ENCODE data around the gene HOXD11.
A peak's percentile ranks its signal among the peaks of the same experiment; 100 is the strongest.

Gene HOXD11

DNA sequence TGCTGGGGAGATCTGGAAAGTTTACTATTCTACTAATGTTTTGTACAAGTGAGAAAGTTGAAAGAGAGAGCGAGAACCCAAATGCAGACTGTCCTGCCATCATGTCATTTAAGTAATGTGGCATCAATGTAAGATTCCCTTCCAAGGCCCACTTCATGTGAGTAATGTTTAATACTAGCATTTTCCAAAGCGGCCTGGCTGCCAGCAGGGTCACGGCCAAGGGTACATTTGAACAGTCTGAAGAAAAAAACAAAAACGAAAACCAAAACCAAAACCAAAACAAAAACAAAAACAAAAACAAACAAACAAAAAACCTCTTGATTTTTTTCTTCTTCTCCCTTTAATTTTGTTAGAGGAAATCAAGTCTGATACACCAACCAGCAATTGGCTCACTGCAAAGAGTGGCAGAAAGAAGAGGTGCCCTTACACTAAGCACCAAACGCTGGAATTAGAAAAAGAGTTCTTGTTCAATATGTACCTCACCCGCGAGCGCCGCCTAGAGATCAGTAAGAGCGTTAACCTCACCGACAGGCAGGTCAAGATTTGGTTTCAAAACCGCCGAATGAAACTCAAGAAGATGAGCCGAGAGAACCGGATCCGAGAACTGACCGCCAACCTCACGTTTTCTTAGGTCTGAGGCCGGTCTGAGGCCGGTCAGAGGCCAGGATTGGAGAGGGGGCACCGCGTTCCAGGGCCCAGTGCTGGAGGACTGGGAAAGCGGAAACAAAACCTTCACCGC, 11.7 kb downstream of the HOXD11 start:
- DNase-seq (ENCODE audit: low spot score) = no peak
- no peak overlapping the region for H3K4me3 ChIP-seq
- TF ChIP-seq, protein P1, sequence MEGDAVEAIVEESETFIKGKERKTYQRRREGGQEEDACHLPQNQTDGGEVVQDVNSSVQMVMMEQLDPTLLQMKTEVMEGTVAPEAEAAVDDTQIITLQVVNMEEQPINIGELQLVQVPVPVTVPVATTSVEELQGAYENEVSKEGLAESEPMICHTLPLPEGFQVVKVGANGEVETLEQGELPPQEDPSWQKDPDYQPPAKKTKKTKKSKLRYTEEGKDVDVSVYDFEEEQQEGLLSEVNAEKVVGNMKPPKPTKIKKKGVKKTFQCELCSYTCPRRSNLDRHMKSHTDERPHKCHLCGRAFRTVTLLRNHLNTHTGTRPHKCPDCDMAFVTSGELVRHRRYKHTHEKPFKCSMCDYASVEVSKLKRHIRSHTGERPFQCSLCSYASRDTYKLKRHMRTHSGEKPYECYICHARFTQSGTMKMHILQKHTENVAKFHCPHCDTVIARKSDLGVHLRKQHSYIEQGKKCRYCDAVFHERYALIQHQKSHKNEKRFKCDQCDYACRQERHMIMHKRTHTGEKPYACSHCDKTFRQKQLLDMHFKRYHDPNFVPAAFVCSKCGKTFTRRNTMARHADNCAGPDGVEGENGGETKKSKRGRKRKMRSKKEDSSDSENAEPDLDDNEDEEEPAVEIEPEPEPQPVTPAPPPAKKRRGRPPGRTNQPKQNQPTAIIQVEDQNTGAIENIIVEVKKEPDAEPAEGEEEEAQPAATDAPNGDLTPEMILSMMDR (IDR thresholded peaks at IDR 0.05) = no peak
- H3K27ac ChIP-seq = no peak overlapping the region

DNA sequence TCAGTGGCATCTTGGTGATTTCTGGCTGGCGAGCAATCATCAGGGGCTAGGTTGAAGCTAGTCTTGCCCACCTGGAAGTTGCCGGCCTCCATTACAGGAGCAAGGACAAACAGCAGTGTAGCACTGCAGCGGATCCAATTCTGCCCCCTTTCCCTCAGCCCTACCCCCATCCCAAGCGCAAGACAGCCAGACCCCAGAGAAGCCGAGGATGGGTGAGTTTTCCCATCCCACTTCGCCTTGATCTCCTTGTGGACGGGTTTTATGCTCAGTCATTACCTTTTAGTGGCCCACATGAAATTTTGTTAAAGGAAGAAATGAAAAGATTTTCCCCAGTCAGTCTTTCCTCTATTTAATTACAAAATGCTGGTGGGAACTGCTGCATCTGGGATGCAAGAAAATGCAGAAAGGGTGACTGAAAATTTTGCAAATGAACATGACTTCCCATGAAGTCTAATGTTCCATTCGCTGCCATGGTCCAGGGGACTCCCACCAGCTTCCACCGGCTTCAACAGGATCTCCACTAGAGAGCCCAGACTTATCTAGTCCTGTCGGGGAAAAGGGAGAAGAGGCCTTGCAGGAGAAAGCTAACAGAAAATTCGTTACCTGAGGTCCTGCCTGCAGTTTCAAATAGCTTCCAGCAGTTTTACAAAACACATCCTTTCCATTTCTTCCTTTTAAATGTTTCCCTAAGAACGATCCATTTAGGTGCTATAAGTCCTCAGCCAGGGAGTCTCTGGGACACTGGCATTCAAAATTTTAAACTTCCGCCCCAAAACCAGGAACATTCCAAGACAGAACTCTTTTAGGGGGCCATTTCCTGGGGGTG, 13.5 kb downstream of the HOXD11 start:
- TF ChIP-seq, protein P1 (IDR thresholded peaks at IDR 0.05) = no peak
- Histone ChIP-seq H3K27ac (no peak overlapping the region), H3K4me3 (no peak overlapping the region)
- no peak for DNase-seq (ENCODE audit: low spot score)

DNA sequence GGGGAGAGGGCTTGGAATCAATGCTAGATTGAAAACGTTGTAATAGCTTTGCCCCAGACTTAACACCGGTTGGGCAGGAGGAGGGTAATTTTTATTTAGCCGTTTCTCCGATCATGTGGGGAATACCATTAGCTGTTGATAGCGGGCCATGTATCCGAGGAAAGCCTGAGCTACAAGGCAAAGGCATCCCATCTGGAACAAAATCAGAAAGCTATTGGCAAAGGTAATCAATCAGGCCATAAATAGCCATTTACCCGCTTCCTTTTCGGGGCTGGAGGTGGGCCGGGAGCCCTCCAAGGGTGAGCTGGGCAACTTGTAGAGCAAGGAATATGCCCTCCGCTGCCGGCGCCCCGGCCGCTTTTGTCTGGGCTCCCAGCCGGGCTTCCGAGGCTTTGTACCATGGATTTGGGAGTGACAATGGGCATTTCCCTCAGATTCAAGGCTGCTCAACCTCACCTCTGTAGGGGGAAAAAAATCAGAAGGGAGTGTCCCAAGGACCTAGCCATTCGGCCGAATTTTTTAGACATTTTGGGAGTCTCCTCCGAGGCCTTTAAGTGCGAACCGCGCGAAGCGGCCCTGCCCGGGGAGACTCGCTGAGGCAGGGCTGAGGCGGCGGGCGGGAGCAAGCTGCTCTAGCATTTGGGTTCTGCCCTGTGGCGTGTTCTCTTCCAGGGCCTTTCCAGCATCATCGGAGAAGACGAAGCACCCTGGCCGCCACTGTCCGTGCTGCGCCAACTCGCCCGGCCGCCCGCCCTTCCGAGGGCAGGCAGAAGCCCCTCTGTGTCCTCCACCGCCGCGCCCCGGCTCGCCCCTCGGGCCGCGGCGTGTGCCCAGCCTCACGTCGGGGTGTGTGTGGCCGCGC, 14.3 kb downstream of the HOXD11 start:
- TF ChIP-seq, protein P1 (IDR thresholded peaks at IDR 0.05) = no peak
- Histone ChIP-seq H3K27ac (no peak overlapping the region), H3K4me3 (peak overlapping the region; percentile 75)
- no peak for DNase-seq (ENCODE audit: low spot score)

DNA sequence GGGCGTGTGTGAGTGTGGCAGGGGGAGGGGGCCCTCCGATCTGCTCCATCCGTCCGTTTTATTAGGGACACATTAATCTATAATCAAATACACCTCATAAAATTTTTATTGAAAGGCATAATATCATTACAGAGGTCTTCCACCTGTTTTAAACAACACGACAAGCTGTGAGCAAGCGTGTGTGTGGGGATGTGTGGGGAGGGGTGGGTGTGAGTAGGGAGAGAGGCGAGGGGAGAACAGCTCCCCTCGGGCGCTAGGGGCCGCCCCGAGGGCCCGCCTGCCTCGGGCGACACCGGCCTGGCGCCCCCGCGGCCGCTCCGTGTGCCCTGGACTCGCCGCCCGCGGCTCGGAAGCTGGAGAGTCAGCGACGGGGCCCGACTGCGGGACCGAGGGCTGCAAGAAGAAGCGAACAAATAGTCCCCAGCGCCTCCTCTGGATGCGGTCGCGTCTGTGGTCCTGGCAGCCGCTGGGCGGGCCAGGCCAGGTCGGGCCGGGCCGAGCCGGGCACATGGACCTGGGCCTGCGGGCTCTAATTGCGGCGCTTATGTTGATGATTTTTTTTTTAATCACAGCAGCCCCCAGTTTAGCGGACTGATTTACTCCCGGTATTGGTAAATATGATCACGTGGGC, 15.1 kb downstream of the HOXD11 start:
- Histone ChIP-seq H3K27ac (no peak overlapping the region), H3K4me3 (peak overlapping the region; percentile 75)
- DNase-seq (ENCODE audit: low spot score) = no peak
- TF ChIP-seq, protein P1 (IDR thresholded peaks at IDR 0.05) = no peak

DNA sequence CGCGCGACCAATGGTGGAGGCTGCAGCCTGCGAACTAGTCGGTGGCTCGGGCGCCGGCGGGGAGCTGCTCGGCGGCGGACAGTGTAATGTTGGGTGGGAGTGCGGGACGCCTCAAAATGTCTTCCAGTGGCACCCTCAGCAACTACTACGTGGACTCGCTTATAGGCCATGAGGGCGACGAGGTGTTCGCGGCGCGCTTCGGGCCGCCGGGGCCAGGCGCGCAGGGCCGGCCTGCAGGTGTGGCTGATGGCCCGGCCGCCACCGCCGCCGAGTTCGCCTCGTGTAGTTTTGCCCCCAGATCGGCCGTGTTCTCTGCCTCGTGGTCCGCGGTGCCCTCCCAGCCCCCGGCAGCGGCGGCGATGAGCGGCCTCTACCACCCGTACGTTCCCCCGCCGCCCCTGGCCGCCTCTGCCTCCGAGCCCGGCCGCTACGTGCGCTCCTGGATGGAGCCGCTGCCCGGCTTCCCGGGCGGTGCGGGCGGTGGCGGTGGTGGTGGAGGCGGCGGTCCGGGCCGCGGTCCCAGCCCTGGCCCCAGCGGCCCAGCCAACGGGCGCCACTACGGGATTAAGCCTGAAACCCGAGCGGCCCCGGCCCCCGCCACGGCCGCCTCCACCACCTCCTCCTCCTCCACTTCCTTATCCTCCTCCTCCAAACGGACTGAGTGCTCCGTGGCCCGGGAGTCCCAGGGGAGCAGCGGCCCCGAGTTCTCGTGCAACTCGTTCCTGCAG, 15.8 kb downstream of the HOXD11 start, which contains the start of gene HOXD9:
Gene HOXD9 (plus strand): TSS at position 37 of the 728 bp plus-strand sequence. CDS start 50 bp downstream, at position 87.
- Histone ChIP-seq H3K27ac (peak within 1 kb of the TSS in 1 of 2 donors; percentile 26), H3K4me3 (peak within 1 kb of the TSS; percentile 75)
- no peak for DNase-seq (ENCODE audit: low spot score)
- TF ChIP-seq, protein P1 (IDR thresholded peaks at IDR 0.05) = no peak

Measured in coronary artery (tissue), 2 donors.